ENCODE data around the gene UBA6. TPM values are rescaled to one million over a fixed set of nuclear protein-coding genes. Genes with fewer than 3 reads are reported as not detected.
A peak's percentile ranks its signal among the peaks of the same experiment; 100 is the strongest.

Gene UBA6
- total and polyA plus RNA-seq, 9 of the 15 experiments (the other 6 are each of a cell fraction or from before 2014, with no cell fraction given): 22.9 to 139 (median 94.6) TPM

DNA sequence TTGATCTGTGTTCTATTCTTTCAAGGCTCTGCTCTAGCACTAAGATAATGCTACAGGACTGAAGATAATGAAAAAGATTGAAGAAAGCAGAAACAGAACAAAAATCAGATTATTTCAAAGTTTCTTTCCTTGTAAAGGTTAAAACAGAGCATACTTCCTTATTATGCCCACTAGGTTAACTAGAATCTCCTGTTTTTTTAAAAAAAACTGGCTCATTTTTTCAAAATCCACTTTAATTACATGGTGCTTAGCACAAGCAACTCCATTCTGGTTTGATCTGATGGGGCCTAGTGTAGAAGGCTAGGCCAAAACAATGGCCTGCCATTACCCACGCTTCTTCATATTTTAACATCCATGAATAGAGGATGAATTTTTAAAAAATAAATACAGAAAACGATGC, 1.2 kb upstream of the UBA6 start (continued):
- TF ChIP-seq HDAC8 (tag; IDR thresholded peaks at IDR 0.05): 0 out of 2 replicates have a peak, but pooled peaks have one; percentile 63
- TF ChIP-seq POLR2H (tag; IDR thresholded peaks at IDR 0.05; ENCODE audit: low read depth): 0 out of 2 replicates have a peak, but pooled peaks have one; percentile 24
- peak; percentile 77; the same call in 1 of the 2 replicates for TF ChIP-seq KLF13 (tag; IDR thresholded peaks at IDR 0.05; ENCODE audit: borderline replicate concordance, low read depth)
- TF ChIP-seq, protein P1, sequence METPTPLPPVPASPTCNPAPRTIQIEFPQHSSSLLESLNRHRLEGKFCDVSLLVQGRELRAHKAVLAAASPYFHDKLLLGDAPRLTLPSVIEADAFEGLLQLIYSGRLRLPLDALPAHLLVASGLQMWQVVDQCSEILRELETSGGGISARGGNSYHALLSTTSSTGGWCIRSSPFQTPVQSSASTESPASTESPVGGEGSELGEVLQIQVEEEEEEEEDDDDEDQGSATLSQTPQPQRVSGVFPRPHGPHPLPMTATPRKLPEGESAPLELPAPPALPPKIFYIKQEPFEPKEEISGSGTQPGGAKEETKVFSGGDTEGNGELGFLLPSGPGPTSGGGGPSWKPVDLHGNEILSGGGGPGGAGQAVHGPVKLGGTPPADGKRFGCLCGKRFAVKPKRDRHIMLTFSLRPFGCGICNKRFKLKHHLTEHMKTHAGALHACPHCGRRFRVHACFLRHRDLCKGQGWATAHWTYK (CRISPR knock-in tag; IDR thresholded peaks at IDR 0.05): peak; percentile 78
- TF ChIP-seq, protein P2, sequence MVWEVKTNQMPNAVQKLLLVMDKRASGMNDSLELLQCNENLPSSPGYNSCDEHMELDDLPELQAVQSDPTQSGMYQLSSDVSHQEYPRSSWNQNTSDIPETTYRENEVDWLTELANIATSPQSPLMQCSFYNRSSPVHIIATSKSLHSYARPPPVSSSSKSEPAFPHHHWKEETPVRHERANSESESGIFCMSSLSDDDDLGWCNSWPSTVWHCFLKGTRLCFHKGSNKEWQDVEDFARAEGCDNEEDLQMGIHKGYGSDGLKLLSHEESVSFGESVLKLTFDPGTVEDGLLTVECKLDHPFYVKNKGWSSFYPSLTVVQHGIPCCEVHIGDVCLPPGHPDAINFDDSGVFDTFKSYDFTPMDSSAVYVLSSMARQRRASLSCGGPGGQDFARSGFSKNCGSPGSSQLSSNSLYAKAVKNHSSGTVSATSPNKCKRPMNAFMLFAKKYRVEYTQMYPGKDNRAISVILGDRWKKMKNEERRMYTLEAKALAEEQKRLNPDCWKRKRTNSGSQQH (CRISPR knock-in tag; IDR thresholded peaks at IDR 0.05): 0 out of 2 replicates have a peak, but pooled peaks have one; percentile 22
- peak; percentile 72; the same call in 1 of the 2 replicates for TF ChIP-seq ELF2 (CRISPR knock-in tag; IDR thresholded peaks at IDR 0.05)
- TF ChIP-seq, protein P3, sequence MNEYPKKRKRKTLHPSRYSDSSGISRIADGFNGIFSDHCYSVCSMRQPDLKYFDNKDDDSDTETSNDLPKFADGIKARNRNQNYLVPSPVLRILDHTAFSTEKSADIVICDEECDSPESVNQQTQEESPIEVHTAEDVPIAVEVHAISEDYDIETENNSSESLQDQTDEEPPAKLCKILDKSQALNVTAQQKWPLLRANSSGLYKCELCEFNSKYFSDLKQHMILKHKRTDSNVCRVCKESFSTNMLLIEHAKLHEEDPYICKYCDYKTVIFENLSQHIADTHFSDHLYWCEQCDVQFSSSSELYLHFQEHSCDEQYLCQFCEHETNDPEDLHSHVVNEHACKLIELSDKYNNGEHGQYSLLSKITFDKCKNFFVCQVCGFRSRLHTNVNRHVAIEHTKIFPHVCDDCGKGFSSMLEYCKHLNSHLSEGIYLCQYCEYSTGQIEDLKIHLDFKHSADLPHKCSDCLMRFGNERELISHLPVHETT (CRISPR knock-in tag; conservative IDR thresholded peaks at IDR 0.05 in 1 of 2, IDR thresholded peaks at IDR 0.05 in 1 of 2): peak in 1 of 2 experiments; percentile 50; a peak in 1 of 4 replicates
- TF ChIP-seq, protein P4, sequence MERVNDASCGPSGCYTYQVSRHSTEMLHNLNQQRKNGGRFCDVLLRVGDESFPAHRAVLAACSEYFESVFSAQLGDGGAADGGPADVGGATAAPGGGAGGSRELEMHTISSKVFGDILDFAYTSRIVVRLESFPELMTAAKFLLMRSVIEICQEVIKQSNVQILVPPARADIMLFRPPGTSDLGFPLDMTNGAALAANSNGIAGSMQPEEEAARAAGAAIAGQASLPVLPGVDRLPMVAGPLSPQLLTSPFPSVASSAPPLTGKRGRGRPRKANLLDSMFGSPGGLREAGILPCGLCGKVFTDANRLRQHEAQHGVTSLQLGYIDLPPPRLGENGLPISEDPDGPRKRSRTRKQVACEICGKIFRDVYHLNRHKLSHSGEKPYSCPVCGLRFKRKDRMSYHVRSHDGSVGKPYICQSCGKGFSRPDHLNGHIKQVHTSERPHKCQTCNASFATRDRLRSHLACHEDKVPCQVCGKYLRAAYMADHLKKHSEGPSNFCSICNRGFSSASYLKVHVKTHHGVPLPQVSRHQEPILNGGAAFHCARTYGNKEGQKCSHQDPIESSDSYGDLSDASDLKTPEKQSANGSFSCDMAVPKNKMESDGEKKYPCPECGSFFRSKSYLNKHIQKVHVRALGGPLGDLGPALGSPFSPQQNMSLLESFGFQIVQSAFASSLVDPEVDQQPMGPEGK (CRISPR knock-in tag; IDR thresholded peaks at IDR 0.05; ENCODE audit: borderline replicate concordance): peak; percentile 20; the same call in 1 of the 2 replicates
- TF ChIP-seq, protein P5, sequence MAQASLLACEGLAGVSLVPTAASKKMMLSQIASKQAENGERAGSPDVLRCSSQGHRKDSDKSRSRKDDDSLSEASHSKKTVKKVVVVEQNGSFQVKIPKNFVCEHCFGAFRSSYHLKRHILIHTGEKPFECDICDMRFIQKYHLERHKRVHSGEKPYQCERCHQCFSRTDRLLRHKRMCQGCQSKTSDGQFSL (CRISPR knock-in tag; IDR thresholded peaks at IDR 0.05): no peak
- TF ChIP-seq, protein P5 (tag; IDR thresholded peaks at IDR 0.05): peak in 1 of 2 experiments; percentile 92; a peak in 2 of 4 replicates
- no peak for TF ChIP-seq FOXM1 (IDR thresholded peaks at IDR 0.05; ENCODE audit: low read depth)
- no peak for TF ChIP-seq FOXM1 (CRISPR knock-in tag; IDR thresholded peaks at IDR 0.05; ENCODE audit: low read depth)
- TF ChIP-seq, protein P6, sequence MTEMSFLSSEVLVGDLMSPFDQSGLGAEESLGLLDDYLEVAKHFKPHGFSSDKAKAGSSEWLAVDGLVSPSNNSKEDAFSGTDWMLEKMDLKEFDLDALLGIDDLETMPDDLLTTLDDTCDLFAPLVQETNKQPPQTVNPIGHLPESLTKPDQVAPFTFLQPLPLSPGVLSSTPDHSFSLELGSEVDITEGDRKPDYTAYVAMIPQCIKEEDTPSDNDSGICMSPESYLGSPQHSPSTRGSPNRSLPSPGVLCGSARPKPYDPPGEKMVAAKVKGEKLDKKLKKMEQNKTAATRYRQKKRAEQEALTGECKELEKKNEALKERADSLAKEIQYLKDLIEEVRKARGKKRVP (CRISPR knock-in tag; IDR thresholded peaks at IDR 0.05): peak; percentile 67; the same call in 1 of the 2 replicates
- TF ChIP-seq MTF1 (CRISPR knock-in tag; IDR thresholded peaks at IDR 0.05; ENCODE audit: borderline replicate concordance): peak; percentile 29; the same call in 1 of the 2 replicates
- TF ChIP-seq ZNF589 (CRISPR knock-in tag; IDR thresholded peaks at IDR 0.05; ENCODE audit: low read depth): peak; percentile 88
- 0 out of 2 replicates have a peak, but pooled peaks have one; percentile 15 for TF ChIP-seq E2F3 (CRISPR knock-in tag; IDR thresholded peaks at IDR 0.05)
- TF ChIP-seq PPARD (CRISPR knock-in tag; IDR thresholded peaks at IDR 0.05): 0 out of 2 replicates have a peak, but pooled peaks have one; percentile 13
- peak; percentile 82; the same call in 1 of the 2 replicates for TF ChIP-seq ZNF41 (CRISPR knock-in tag; conservative IDR thresholded peaks at IDR 0.05)
- TF ChIP-seq ZNF644 (tag; IDR thresholded peaks at IDR 0.05; ENCODE audit: low read depth): peak; percentile 88

Data from K562 (cell line).